Measurements from ENCODE around the gene FAM25A.
"Not testable (repeated sequence)": the region's sequence is repeated elsewhere in the genome, so short reads cannot be mapped to it uniquely, and the experiment has no call there.

The FAM25A gene

DNA sequence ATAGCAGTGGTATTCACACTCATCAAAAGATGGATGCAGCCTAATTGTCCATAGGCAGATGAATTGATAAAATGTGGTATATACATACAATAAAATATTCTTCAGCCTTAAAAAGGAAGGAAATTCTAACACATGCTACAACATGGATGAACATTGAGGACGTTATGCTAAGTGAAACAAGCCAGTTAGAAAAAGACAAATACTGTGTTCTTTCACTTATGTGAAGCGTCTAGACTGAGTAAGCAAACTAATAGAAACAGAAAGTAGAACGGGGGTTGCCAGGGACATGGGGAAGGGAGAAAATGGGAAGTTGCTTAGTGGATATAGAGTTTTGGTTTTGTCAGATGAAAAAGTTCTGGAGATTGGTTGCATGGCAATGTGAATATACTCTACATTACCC is 6.6 kb upstream of the FAM25A start:
- not testable (repeated sequence) for DNase-seq

DNA sequence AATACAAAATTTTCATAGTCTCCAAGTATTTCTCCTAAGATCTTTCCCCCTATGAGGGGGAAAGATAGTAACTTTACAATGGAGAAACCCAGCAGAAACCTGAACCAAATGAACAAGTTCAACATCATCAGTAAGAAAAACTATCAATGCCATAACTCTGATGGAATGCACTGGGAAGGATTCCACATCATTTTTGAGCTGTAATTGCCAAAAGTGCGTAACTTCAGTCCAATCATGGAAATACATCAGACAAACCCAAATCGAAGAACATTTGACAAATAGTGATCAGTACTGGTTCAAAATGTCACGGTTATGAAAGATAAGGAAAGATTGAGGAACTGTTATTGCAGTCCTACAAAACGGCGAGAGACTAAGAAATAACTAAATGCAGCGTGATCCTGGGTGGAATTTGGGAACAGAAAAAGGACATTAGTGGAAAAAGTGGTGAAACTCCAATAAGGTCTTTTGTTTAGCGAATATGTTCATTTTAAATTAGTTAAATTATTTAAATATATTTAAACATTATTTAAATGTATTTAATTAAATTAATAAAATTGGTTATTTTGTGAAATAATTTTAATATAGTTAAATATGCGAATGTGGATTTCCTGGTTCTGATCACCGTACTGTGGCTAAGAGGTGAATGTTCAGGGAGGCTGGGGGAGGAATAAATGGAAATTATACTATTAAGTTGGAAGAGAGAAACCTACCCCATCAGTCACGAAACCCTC is 4.9 kb upstream of the FAM25A start:
- DNase-seq = not testable (repeated sequence)

DNA sequence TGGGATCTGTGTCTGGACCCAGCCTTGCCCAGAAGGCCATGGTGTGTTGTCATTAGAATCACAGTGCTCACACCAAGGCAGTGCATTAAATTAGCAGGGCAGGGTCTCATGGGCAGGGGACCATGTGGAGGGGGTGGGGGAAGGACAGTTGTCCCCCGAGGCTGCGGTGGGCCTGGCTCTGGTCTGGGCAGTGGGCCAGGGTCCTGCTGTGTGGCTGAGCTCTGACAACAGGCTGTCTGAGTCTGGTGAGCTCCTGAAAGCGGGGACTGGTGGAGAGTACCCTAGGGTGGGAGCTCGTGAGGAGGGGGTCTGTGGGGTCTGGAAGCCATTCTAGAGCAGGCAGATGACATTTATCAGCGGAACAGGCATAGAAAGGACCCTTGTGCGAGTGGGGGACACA is 2.0 kb upstream of the FAM25A start:
- peak; percentile 11 for DNase-seq

DNA sequence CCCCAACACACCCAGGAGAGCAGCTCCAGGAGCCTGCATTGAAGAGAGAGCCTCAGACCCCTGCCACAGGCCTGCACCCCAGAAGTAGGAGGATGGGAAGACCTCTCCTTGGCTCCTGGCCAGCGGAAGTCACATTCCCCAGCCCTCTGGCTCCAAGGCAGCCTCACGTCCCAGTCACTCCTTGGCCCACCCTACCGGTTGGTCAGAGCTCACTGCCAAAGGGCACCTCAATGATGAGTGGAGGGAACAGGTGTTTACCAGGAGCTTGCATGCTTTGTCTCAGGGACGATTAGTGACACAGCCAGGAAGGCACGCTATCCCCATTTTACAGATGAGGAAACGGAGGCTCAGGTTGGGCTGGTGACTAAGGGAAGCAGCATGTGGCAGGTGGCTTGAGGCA is 1.0 kb upstream of the FAM25A start:
- not testable (repeated sequence) for DNase-seq

DNA sequence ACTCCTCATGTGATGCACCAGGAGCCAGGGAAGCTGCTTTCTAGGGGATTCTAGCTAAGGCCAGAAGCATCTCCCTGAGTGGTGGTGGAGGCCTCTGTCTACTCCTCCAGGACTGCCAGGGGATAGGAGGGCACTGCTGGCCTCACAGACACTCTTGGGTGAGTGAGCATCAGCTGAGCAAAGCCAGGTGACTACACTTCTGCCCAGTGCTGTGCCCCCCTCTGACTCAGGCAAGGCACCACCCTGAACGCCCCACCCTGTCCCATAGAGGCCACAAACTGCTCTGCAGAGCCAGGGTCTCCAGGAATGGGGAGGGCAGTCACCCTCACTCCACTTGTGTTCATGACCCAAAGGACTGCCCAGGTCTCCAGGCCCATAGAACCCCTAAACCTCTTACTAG is 590 bp upstream of the FAM25A start:
- DNase-seq = not testable (repeated sequence)

DNA sequence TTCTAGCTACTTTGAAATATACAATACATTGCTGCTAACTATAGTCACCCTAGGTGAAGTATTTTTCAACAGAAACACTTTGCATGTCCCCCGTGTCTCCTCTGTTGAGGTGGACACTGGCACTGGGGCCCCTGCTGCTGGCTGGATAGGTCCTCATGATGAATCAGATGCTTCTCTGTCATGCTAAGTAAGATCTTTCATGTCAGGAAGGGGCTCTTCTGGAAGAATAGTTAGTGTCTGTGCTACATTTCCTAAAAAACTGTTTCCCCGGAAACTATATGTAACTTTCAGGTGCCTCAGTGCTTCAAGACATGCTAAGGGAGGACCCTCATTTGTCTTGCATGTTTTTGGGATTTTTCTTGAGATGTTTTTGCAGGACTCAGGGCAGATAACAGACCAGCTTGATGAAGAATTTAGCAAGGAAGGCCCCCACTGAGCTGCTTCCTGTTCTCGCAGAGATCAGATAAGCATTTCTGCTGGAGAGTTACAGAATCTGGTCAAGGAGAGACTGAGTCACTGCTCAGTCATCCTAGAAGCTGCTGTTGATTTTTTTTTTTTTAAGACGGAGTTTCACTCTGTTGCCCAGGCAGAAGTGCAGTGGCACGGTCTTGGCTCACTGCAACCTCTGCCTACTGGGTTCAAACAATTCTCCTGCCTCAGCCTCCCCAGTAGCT is 5.3 kb downstream of the FAM25A start:
- peak; percentile 80 for DNase-seq

DNA sequence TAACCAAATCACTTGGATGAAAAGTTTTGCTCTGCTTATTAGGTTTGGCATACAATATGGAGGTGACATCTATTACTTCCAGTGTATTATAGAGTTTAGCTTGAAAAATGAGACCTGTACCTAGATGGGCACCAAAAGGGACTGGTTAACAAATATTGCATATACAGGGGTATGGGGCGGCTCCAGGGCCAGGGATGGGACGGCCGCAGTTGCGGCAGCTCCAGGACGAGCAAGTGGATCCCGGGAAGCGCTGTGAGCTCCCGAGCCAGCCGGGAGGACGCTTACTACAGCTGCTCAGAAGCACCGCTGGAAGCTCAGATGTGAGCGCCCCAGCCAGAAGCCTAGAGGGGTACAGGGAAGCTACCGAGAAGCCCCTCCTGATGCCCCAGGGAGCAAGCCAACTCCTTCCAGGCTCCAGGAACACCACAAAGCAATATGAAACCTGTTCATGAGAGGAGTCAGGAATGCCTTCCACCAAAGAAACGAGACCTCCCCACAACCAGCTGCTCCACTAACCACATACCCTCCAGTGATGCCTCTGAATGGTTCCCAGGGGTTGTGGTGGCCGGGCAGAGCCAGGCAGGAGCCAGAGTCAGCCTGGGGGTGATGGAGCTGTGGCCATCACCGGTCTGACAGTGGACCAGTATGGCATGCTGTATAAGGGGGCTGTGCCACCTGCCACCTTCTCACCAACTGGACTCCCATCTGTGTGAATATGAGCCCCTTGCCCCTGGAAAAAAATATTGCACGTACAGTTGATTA is 6.8 kb downstream of the FAM25A start:
- not testable (repeated sequence) for DNase-seq

DNA sequence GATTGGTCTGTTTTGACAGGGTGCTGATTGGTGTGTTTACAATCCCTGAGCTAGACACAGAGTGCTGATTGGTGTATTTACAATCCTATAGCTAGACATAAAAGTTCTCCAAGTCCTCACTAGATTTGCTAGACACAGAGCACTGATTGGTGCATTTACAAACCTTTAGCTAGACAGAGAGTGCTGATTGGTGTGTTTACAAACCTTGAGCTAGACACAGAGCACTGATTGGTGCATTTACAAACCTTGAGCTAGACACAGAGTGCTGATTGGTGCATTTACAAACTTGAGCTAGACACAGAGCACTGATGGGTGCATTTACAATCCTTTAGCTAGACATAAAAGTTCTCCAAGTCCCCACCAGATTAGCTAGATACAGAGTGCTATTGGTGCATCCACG is 10.3 kb downstream of the FAM25A start:
- DNase-seq = not testable (repeated sequence)

DNA sequence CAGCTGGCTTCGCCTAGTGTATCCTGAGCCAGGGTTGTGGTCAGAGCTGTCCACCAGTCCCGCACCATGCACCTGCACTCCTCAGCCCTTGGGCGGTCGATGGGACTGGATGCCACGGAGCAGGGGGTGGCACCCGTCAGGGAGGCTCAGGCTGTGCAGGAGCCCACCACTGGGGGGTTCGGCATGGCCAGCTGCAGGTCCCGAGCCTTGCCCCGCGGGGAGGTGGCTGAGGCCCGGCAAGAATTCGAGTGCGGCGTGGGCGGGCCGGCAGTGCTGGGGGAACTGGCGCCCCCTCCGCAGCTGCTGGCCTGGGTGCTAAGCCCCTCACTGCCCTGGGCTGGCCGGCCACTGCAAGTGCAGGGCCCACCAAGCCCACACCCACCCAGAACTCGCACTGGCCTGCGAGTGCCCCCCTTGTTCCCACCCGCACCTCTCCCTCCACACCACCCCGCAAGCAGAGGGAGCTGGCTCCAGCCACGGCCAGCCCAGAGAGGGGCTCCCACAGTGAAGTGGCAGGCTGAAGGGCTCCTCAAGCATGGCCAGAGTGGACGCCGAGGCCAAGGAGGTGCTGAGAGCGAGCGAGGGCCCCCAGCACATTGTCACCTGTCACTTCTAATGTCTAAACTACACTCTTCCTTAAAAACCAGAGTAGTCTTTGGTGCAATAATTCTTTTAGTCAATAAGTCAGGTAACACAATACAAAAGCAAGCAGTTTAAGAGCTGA is 11.0 kb downstream of the FAM25A start:
- no peak for DNase-seq

DNA sequence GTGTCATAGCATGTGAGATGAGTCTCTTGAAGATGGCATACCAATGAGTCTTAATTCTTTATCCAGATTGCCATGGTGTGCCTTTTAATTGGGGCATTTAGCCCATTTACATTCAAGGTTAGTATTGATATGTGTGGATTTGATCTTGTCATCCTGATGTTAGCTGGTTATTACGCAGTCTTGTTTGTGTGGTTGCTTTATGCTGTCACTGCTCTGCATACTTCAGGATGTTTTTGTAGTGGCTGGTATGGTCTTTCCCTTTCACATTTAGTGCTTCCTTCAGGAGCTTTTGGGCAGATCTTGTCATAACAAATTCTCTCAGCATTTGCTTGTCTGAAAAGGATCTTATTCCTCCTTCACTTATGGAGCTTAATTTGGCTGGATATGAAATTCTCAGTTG is 16.5 kb downstream of the FAM25A start:
- DNase-seq = no peak

DNA sequence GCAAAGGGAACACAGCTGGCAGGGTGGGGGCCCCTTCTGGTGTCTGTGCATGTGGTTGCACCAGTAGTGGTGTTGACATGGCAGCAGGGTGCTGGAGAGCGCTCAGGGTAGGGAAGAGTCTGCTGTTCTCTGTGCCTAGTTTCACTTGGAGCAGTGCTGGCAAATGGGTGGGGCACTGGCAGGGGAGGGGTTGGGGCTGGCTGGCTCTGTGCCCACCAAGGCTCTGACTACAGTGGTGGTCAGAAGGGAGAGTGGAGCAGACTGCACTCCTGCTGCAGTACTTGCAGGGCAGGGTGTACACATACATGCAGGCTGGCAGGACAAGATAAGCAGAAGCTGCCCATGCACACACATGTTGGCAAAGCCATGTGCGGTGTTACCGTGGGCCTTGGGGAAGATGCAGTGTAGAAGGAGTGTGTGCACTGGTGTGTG is 18.2 kb downstream of the FAM25A start:
- DNase-seq = no peak

DNA sequence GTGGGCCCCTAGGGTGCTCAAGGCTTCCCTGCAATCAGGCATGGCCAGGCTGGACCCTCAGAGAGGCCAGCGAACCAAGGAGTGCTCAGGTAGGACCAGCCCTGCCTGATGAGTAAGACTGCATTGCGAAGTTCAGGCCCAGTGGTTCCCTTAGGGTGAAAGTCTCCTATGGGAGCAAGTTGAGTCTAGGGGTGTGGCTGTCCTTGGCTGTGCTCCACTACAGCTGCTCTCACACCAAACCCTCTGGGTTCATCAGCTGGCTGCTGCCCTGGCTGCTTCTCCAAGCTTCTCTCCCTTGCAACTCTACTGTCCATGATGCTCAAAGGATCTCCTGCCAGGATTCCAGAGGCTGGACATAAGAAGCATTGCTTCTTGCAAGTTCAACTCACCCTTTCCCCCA is 18.7 kb downstream of the FAM25A start:
- no peak for DNase-seq

DNA sequence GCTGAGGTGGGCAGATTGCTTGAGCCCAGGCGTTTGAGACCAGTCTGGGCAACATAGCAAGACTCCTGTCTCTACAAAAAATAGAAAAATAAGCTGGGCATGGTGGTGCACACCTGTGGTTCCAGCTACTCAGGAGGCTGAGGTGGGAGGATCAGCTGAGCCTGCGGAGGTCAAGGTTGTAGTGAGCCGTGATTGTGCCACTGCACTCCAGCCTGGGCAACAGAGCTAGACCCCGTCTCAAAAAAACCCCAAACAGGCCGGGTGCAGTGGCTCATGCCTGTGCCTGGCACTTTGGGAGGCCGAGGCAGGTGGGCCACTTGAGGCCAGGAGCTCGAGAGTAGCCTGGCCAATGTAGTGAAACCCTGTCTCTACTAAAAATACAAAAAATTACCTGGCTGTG is 23.5 kb downstream of the FAM25A start:
- not testable (repeated sequence) for DNase-seq

DNA sequence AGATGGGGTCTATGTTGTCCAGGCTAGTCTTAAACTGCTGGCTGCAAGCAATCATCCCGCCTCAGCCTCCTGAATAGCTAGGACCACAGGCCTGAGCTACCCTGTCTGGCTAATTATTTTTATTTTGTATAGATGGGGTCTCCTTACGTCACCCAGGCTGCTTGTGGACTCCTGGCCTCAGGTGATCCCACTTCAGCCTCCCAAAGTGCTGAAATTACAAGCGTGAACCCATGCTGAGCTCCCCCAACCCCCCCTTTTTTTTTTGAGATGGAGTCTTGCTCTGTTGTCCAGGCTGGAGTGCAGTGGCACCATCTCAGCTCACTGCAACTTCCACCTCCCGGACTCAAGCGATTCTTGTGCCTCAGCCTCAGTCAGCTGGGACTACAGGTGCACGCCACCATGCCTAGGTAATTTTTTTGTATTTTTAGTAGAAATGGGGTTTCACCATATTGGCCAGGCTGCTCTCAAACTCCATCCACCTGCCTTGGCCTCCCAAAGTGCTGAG is 25.4 kb downstream of the FAM25A start:
- no peak for DNase-seq

DNA sequence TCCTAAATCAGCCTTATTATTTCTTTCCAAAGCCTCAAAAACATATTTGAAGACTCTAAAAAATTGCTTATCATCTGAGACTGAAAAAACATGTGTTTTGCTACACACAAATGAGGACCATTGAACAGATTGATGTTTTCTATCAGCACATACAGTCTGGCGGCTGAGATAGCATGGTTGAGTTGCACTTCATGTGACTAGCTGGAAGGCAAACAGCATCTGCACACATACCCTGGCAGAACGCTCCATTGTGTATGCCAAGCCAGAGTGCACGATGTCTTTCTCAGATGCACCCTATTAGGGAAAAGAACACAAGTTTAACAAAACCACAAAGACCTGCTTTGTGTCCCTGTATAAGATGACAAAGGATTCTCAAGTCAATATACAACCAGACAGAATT is 33.0 kb downstream of the FAM25A start:
- DNase-seq = no peak

DNA sequence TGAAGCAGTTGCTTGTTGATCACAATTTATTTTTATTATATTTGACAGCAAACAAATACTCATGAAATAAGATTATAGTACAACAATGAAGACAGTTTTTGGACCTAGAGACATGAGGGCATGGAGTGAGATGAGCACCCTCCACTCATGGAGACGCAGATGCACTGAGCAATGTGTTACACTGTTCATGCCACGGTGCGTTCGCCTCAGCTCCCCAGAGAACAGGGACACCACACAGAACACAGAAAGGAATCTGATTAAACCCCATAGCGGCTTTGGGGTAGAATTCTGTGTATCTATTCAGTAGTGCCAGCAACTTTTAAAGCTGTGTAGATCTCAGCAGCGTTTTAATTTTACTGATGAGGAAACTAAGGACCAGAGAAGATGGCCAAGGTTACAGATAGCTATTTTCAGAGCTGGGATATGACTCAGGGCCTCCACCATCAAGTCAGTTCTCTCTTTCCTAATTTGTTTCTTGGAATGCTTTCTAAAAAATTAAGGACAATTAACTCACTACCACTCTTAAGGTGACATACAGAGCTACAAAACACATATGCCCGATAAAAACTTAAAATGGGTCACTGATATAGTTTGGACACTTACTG is 33.6 kb downstream of the FAM25A start:
- DNase-seq = no peak

DNA sequence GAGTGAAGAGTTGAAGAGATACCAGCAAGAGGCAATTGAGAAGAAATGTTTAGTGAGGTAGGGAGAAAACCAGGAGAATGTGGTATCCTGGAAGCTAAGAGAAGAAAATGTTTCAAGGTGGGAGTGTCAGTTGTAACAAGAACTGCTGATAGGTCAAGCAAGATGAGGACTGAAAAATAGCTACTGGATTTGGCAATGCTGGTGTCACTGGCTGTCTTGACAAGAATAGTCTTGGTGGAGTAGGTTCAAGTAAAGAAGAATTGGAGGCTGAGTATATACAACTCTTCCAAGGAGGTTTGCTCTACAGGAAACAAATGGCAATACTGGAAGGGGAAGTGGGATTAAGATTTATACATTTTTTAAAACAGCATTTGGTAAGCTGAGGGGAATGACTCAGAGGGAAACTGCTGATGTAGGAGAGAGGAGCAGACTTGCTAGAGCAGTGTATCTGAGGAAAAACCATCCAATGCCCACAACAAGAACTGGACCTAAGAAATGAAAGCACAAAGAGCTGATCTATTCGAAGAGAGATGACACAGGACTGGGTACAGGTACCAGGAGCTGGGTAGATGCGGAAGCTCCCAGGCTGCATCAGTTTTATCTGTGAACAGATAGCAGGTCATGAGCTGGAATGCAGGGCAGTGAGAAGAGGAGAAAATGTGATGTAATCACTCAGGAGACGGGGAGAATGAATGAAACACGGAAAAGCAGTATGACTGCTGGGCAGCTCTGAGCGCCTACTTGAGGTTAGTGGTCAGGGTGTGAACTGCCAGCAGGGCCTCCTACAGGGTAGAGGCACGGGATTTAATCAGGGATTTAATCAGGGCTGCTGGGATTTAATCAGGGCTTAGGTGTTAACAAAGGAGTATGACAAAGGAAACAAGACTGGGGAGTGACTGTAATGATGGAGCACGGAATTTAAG is 34.5 kb downstream of the FAM25A start:
- DNase-seq = peak; percentile 54

DNA sequence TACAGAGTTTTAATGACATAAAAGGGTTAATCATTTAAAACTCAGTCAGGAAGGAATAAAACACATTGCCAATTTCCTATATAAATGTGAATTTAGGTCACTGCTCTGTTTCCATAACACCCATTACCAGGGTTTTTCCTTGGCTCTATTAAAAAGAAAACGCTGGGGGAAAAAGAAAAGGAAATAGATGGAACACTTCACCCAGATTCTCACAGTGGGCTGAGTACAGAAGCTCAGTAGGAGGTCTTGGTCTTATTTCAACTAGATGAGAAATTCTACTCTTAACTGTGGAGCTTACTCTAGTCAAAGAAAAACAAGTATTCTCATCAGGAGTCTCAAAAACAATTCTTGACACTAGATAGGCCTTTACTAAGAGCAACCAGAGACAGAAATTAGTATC is 38.1 kb downstream of the FAM25A start:
- no peak for DNase-seq

DNA sequence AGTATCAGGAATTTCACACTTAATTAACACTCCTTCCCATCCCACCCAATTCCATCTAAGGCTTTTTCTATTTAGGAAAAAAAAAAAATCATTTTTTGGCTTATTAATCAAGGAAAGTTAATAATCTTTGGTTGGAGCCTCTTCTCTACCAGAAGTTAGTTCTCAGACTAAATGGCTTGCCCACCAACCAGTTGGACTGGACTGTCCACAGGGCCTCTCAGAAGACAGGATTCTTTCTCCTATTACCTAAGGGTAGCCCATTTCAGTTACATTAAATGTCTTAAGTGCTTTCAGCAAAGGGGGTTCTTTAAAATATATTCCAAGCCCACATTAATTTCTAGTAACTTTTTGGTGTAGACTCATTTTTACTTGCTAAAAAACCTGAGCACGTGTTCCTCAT is 39.3 kb downstream of the FAM25A start:
- no peak for DNase-seq

DNA sequence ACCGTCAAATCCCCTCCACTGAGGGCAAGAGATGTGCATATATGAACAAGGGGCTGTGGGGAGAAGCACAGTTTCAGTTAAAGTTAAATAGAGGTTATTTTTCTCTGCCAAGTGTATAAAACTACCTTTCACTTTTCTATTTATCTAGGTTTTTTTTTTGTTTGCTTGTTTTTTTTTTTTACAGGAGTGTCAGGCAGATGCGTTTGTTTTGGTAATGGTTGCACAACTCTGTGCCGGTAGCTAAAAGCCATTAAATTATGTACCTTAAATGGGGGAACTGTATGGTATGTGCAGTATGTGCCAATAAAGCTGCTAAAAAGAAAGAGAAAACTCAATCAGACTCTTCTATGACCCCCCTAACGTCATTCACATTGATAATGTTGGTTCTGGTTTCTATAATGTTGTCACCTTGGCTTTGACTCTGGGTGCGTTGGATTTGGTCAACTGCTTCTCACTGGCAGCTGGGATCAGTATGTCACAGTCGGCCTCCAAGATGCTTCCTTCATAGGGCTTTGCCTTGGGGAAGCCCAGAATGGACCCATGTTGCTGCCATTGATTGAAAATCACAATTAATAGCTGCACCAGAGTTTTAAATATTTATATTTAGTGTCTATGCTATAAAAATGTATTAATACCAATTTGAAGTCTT is 40.3 kb downstream of the FAM25A start:
- no peak for DNase-seq

DNA sequence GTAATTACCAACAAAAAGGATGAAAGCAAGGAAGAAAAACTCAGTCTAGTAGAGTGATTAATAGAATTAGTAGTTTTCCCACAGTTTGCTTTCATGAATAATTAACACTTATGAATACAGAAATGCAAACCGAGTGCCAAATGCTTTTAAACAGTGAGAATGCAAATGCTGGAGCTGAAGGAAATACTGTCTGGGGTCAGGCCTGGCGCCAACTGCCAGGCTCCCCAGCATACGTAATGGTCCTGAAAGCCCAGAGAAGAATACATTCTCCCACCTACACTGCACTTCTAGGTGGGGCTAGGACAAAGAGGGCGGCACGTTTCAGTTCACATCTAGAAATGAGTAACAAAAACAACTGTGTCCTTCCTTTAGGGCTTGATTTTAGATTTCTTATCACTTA is 44.6 kb downstream of the FAM25A start:
- no peak for DNase-seq
